Liver (tissue), 9 donors: Measurements from ENCODE around the gene ZIK1. TPM values are rescaled to one million over a fixed set of nuclear protein-coding genes. Genes with fewer than 3 reads are reported as not detected.
A peak's percentile ranks its signal among the peaks of the same experiment; 100 is the strongest.

Experiments used
- DNase-seq: peaks from one replicate; pipeline ENCODE4 v3.0.0-alpha.2; 2017; ENCODE audit warnings: low spot score
- H3K27ac ChIP-seq, 2 donors: one replicate each; pipeline ENCODE4 v1.7.0; 2013; ENCODE audit warnings: inconsistent platforms in 2 of 2, low read length in 2 of 2, control low read depth in 1 of 2, low read depth in 1 of 2, mild to moderate bottlenecking in 1 of 2
- H3K27me3 ChIP-seq, 4 donors: one replicate each; pipeline versions ENCODE4 v1.6.1 to v1.7.0; 2013; ENCODE audit warnings: low read length in 3 of 4, inconsistent platforms in 1 of 4, mild to moderate bottlenecking in 1 of 4, moderate library complexity in 1 of 4; ENCODE audit not compliant: control insufficient read depth in 4 of 4, insufficient read depth in 4 of 4
- H3K36me3 ChIP-seq, 4 donors: one replicate each; pipeline versions ENCODE4 v1.6.1 to v1.7.0; 2013; ENCODE audit warnings: low read length in 3 of 4, mild to moderate bottlenecking in 3 of 4, low read depth in 1 of 4, moderate library complexity in 1 of 4; ENCODE audit not compliant: control insufficient read depth in 4 of 4, insufficient read depth in 3 of 4
- H3K4me1 ChIP-seq, 4 donors: one replicate each; pipeline versions ENCODE4 v1.6.1 to v1.7.0; 2013; ENCODE audit warnings: low read length in 3 of 4, mild to moderate bottlenecking in 3 of 4, moderate library complexity in 1 of 4; ENCODE audit not compliant: control insufficient read depth in 4 of 4, insufficient read depth in 4 of 4
- H3K4me3 ChIP-seq, 3 donors: one replicate each; pipeline versions ENCODE4 v1.6.1 to v1.7.0; 2013; ENCODE audit warnings: low read length in 3 of 3, control low read depth in 1 of 3, low read depth in 1 of 3, mild to moderate bottlenecking in 1 of 3
- H3K9ac ChIP-seq, 2 donors: one replicate each; pipeline ENCODE4 v1.7.0; 2013; ENCODE audit warnings: low read length in 2 of 2, mild to moderate bottlenecking in 2 of 2, moderate library complexity in 2 of 2, control low read depth in 1 of 2, low read depth in 1 of 2
- H3K9me3 ChIP-seq, 4 donors: one replicate each; pipeline versions ENCODE4 v1.6.1 to v1.7.0; 2013; ENCODE audit warnings: low read length in 3 of 4; ENCODE audit not compliant: control insufficient read depth in 4 of 4
- EGR1 ChIP-seq, 2 donors: IDR thresholded peaks; 2 replicates each; pipeline ENCODE4 v1.6.1; 2016 to 2018; ENCODE audit warnings: antibody characterized with exemption in 2 of 2, low read depth in 2 of 2
- FOXA1 ChIP-seq: IDR thresholded peaks from 2 replicates; pipeline ENCODE4 v1.6.1; 2016; ENCODE audit warnings: antibody characterized with exemption
- FOXA2 ChIP-seq: IDR thresholded peaks from 2 replicates; pipeline ENCODE4 v1.6.1; 2016; ENCODE audit warnings: antibody characterized with exemption
- GABPA ChIP-seq, 2 donors: IDR thresholded peaks in 1 of 2; conservative IDR thresholded peaks in 1 of 2; 2 replicates each; pipeline ENCODE4 v1.6.1; 2016; ENCODE audit warnings: antibody characterized with exemption in 2 of 2, mild to moderate bottlenecking in 1 of 2, moderate library complexity in 1 of 2
- HNF4A ChIP-seq, 2 donors: conservative IDR thresholded peaks; 2 replicates each; pipeline ENCODE4 v1.6.1; 2016; ENCODE audit warnings: antibody characterized with exemption in 2 of 2, mild to moderate bottlenecking in 2 of 2
- HNF4G ChIP-seq: IDR thresholded peaks from 2 replicates; pipeline ENCODE4 v1.6.1; 2016; ENCODE audit warnings: antibody characterized with exemption
- JUND ChIP-seq, 2 donors: IDR thresholded peaks; 2 replicates each; pipeline ENCODE4 v1.6.1; 2016; ENCODE audit warnings: antibody characterized with exemption in 2 of 2
- MAX ChIP-seq: IDR thresholded peaks from 2 replicates; pipeline ENCODE4 v1.6.1; 2016; ENCODE audit warnings: antibody characterized with exemption
- NR2F2 ChIP-seq: IDR thresholded peaks from 2 replicates; pipeline ENCODE4 v1.6.1; 2016; ENCODE audit warnings: antibody characterized with exemption
- RAD21 ChIP-seq, 2 donors: IDR thresholded peaks; 2 replicates each; pipeline ENCODE4 v1.6.1; 2016; ENCODE audit warnings: antibody characterized with exemption in 2 of 2, mild to moderate bottlenecking in 2 of 2
- RXRA ChIP-seq, 2 donors: IDR thresholded peaks; 2 replicates each; pipeline ENCODE4 v1.6.1; 2017 to 2018; ENCODE audit warnings: antibody characterized with exemption in 2 of 2, mild to moderate bottlenecking in 1 of 2
- SP1 ChIP-seq: IDR thresholded peaks from 2 replicates; pipeline ENCODE4 v1.6.1; 2018; ENCODE audit warnings: antibody characterized with exemption, mild to moderate bottlenecking
- TAF1 ChIP-seq: conservative IDR thresholded peaks from 2 replicates; pipeline ENCODE4 v1.6.1; 2016; ENCODE audit warnings: antibody characterized with exemption, mild to moderate bottlenecking
- YY1 ChIP-seq: IDR thresholded peaks from 2 replicates; pipeline ENCODE4 v1.6.1; 2016; ENCODE audit warnings: antibody characterized with exemption, mild to moderate bottlenecking
- WGBS: extraction: QIAGEN DNeasy Blood & Tissue Kit; methylation state at CpG from one replicate; pipeline ENCODE4 v1.1.7; 2013; 5-methylcytosine and 5-hydroxymethylcytosine counted together
- polyA plus RNA-seq, 2 donors: library from polyadenylated mRNA; stranded (reverse) in 1 of 2; unstranded in 1 of 2; fragments of 200-250 nt in 1 of 2; fragments of >200 nt in 1 of 2; fragmentation: Nextera tagmentation in 1 of 2; extraction: Ambion mirVana in 1 of 2; gene quantifications; one replicate each; pipeline versions ENCODE4 v1.2.1 to v1.2.3, GENCODE V29; 2013 to 2015
- total RNA-seq, 2 donors: library from RNA; depleted of rRNA; stranded (reverse); fragments of >200 nt; gene quantifications; one replicate each; pipeline ENCODE4 v1.2.3, GENCODE V29; 2014
- TF ChIP-seq, protein P1 (sequence below): IDR thresholded peaks from 2 replicates; pipeline ENCODE4 v1.6.1; 2016; ENCODE audit warnings: antibody characterized with exemption, mild to moderate bottlenecking
- TF ChIP-seq, protein P2 (sequence below): fragments of 150-350 bp; IDR thresholded peaks from 2 replicates; pipeline ENCODE4 v1.5.1; 2017; ENCODE audit warnings: improper control_type of control experiment, low read depth, low read length; ENCODE audit not compliant: missing input control
- TF ChIP-seq, protein P3 (sequence below): IDR thresholded peaks from 2 replicates; pipeline ENCODE4 v1.6.1; 2016; ENCODE audit warnings: antibody characterized with exemption
- donor health status: healthy.
- donor health status: healthy.
- donor health status: healthy.
- donor health status: healthy.
- donor health status: healthy.

Gene ZIK1
- total and polyA plus RNA-seq, 4 donors: 0.29 to 8.6 (median 0.88) TPM

DNA sequence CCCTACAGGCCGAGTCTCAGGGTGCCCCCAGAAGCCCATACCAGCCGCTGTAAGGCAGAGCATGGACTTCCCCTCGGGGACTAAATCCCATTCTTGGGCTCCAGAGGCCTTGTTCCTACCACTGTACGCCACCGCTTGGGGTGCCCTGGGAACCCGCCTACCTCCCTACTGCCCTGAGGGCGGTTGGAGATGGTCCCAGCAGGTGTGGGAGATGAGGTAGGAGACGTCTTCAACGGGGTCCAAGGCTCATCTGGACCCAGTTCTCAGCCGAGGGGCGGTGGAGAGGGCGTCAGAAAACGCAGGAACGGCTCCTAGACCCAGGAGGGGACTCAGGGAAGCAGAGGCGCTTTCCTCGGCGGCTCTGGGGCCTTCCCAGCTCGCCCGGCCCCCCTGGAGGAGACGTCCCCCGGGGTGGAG lies 833 bp upstream of the ZIK1 start:
- peak overlapping the region in 2 of 3 donors; percentile 51 to 68 for H3K4me3 ChIP-seq

DNA sequence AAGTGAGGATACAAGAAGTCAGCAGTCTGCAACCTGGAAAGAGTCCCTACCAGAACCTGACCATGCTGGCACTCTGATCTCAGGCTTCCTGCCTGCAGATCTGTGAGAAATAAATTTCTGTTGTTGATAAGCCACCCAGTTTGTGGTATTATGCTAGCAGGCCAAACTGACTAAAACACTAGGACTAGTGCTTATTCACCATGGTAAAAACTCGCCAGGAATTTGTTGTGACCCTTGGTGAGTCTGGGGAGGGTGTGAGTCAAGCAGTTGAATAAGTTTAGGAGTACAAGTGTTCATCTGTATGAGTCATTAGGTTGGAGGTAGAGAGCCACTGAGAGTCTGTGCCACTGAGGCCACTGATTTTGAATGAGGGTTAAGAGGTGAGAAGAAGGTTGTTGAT lies 3.6 kb downstream of the ZIK1 start:
- 95% methylated on average over 1 of the region's 1 CpG for WGBS
- H3K9ac ChIP-seq: no peak overlapping the region
- DNase-seq: no peak
- TF ChIP-seq TAF1 (no peak), RAD21 (IDR thresholded peaks at IDR 0.05) (no peak), FOXA1 (no peak), MAX (no peak), FOXA2 (no peak), JUND (IDR thresholded peaks at IDR 0.05) (no peak), EGR1 (IDR thresholded peaks at IDR 0.05; ENCODE audit: low read depth in 2 of 2) (no peak), SP1 (no peak), YY1 (no peak), HNF4A (conservative IDR thresholded peaks at IDR 0.05) (no peak), GABPA (IDR thresholded peaks at IDR 0.05 in 1 of 2, conservative IDR thresholded peaks at IDR 0.05 in 1 of 2) (no peak), RXRA (IDR thresholded peaks at IDR 0.05) (no peak), HNF4G (no peak)
- TF ChIP-seq, protein P1, sequence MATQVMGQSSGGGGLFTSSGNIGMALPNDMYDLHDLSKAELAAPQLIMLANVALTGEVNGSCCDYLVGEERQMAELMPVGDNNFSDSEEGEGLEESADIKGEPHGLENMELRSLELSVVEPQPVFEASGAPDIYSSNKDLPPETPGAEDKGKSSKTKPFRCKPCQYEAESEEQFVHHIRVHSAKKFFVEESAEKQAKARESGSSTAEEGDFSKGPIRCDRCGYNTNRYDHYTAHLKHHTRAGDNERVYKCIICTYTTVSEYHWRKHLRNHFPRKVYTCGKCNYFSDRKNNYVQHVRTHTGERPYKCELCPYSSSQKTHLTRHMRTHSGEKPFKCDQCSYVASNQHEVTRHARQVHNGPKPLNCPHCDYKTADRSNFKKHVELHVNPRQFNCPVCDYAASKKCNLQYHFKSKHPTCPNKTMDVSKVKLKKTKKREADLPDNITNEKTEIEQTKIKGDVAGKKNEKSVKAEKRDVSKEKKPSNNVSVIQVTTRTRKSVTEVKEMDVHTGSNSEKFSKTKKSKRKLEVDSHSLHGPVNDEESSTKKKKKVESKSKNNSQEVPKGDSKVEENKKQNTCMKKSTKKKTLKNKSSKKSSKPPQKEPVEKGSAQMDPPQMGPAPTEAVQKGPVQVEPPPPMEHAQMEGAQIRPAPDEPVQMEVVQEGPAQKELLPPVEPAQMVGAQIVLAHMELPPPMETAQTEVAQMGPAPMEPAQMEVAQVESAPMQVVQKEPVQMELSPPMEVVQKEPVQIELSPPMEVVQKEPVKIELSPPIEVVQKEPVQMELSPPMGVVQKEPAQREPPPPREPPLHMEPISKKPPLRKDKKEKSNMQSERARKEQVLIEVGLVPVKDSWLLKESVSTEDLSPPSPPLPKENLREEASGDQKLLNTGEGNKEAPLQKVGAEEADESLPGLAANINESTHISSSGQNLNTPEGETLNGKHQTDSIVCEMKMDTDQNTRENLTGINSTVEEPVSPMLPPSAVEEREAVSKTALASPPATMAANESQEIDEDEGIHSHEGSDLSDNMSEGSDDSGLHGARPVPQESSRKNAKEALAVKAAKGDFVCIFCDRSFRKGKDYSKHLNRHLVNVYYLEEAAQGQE: no peak
- TF ChIP-seq, protein P2, sequence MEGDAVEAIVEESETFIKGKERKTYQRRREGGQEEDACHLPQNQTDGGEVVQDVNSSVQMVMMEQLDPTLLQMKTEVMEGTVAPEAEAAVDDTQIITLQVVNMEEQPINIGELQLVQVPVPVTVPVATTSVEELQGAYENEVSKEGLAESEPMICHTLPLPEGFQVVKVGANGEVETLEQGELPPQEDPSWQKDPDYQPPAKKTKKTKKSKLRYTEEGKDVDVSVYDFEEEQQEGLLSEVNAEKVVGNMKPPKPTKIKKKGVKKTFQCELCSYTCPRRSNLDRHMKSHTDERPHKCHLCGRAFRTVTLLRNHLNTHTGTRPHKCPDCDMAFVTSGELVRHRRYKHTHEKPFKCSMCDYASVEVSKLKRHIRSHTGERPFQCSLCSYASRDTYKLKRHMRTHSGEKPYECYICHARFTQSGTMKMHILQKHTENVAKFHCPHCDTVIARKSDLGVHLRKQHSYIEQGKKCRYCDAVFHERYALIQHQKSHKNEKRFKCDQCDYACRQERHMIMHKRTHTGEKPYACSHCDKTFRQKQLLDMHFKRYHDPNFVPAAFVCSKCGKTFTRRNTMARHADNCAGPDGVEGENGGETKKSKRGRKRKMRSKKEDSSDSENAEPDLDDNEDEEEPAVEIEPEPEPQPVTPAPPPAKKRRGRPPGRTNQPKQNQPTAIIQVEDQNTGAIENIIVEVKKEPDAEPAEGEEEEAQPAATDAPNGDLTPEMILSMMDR: no peak
- TF ChIP-seq, protein P3, sequence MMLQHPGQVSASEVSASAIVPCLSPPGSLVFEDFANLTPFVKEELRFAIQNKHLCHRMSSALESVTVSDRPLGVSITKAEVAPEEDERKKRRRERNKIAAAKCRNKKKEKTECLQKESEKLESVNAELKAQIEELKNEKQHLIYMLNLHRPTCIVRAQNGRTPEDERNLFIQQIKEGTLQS: no peak
- H3K4me1 ChIP-seq: peaks cover 0 to 3% (median 0%) of the 10 kb centered on the region in 4 donors
- peak overlapping the region in 1 of 3 donors; percentile 15 for H3K4me3 ChIP-seq
- H3K27ac ChIP-seq: no peak overlapping the region
- H3K36me3 ChIP-seq: peaks cover 3 to 23% (median 9%) of the 10 kb centered on the region in 4 donors
- H3K9me3 ChIP-seq: peaks cover 45 to 78% (median 62%) of the 10 kb centered on the region in 4 donors
- H3K27me3 ChIP-seq: no peaks in the 10 kb centered on the region

More for the DNA sequence above, 833 bp upstream of the ZIK1 start:
- 42% methylated on average over 21 of the region's 21 CpGs for WGBS
- no peak overlapping the region for H3K9ac ChIP-seq
- no peak overlapping the region for H3K27ac ChIP-seq
- TF ChIP-seq MAX (no peak), RXRA (IDR thresholded peaks at IDR 0.05) (no peak), EGR1 (IDR thresholded peaks at IDR 0.05; ENCODE audit: low read depth in 2 of 2) (no peak), NR2F2 (no peak), YY1 (no peak), FOXA2 (no peak), JUND (IDR thresholded peaks at IDR 0.05) (no peak)
- TF ChIP-seq, protein P1: no peak
- TF ChIP-seq, protein P3: no peak
- peaks cover 2 to 6% (median 5%) of the 10 kb centered on the region in 4 donors for H3K4me1 ChIP-seq
- H3K27me3 ChIP-seq: peaks cover 0 to 4% (median 0%) of the 10 kb centered on the region in 4 donors
- peaks cover 17 to 46% (median 33%) of the 10 kb centered on the region in 4 donors for H3K9me3 ChIP-seq
- DNase-seq: no peak
- H3K36me3 ChIP-seq: no peaks in the 10 kb centered on the region
